GM12878 (cell line): ENCODE results near the gene EHD2. TPM values are rescaled to one million over a fixed set of nuclear protein-coding genes. Genes with fewer than 3 reads are reported as not detected.

ENCODE experiments used
- ATAC-seq: fragments of 200-7000 bp; cut with Tn5 transposase; 3 replicates; pipeline ENCODE4 v1.9.1; 2020; ENCODE audit warnings: mild to moderate bottlenecking, moderate library complexity
- Bru-seq: library from RNA; stranded (reverse); fragments of 400-500 nt; gene quantifications from one replicate; lab custom pipeline; 2021; lab: Mats Ljungman, UMichigan
- BruChase-seq, 2 experiments: library from RNA; stranded (reverse); fragments of 400-500 nt; gene quantifications; one replicate each; lab custom pipeline; 2021; lab: Mats Ljungman, UMichigan
- BruUV-seq: library from RNA; stranded (reverse); fragments of 400-500 nt; replicated peaks from 2 replicates; lab custom pipeline; 2021; lab: Mats Ljungman, UMichigan
- CTCF ChIA-PET: fragments of 300-600 bp; sonication (Branson Sonifier 250); formaldehyde crosslinking; extraction: SDS; loops from one replicate; lab custom pipeline; 2021; ENCODE audit warnings: inconsistent platforms; lab: Yijun Ruan, JAX
- POLR2A ChIA-PET: fragments of 350-600 bp; formaldehyde crosslinking; extraction: SDS; loops from one replicate; lab custom pipeline; 2021; ENCODE audit warnings: inconsistent platforms; lab: Charles Lee
- RAD21 ChIA-PET: fragments of 300-600 bp; sonication (Branson Sonifier 250); formaldehyde crosslinking; loops from one replicate; lab custom pipeline; 2023; ENCODE audit warnings: antibody characterized with exemption; ENCODE audit not compliant: unreplicated experiment; lab: Charles Lee
- SMC1A ChIA-PET: fragments of 300-600 bp; sonication (Branson Sonifier 250); formaldehyde crosslinking; loops from one replicate; lab custom pipeline; 2023; ENCODE audit not compliant: unreplicated experiment, uncharacterized antibody; lab: Charles Lee
- DNase-seq: peaks from one replicate; pipeline ENCODE4 v3.0.0-alpha.2; 2011; ENCODE audit warnings: low read depth, low spot score
- FAIRE-seq: peaks from 3 replicates; lab custom pipeline; 2011; peaks lifted over from hg19 to GRCh38; lab: Jason Lieb, UNC
- H2AFZ ChIP-seq: 2 replicates; pipeline ENCODE4 v1.6.0; 2011; ENCODE audit warnings: low read depth, low read length, control low read depth; ENCODE audit not compliant: control insufficient read depth
- H3K27ac ChIP-seq: 2 replicates; pipeline ENCODE4 v1.5.1; 2011; ENCODE audit warnings: control low read depth; ENCODE audit not compliant: control insufficient read depth, insufficient read depth
- H3K27me3 ChIP-seq, 2 experiments: replicated peaks in 1 of 2; 2 replicates each; pipeline versions ENCODE4 v1.6.0 to v1.6.1; 2011; ENCODE audit warnings: low read length in 1 of 2; ENCODE audit not compliant: control insufficient read depth in 2 of 2, insufficient read depth in 2 of 2
- H3K36me3 ChIP-seq, 2 experiments: 2 replicates each; pipeline ENCODE4 v1.5.1; 2011; ENCODE audit warnings: low read length in 1 of 2; ENCODE audit not compliant: control insufficient read depth in 2 of 2, insufficient read depth in 2 of 2
- H3K4me1 ChIP-seq: 2 replicates; pipeline ENCODE4 v1.6.1; 2011; ENCODE audit warnings: mild to moderate bottlenecking, low read length, moderate library complexity, mixed read lengths; ENCODE audit not compliant: control insufficient read depth, insufficient read depth
- H3K4me2 ChIP-seq: 2 replicates; pipeline ENCODE4 v1.6.0; 2011; ENCODE audit warnings: control low read depth; ENCODE audit not compliant: control insufficient read depth, insufficient read depth
- H3K4me3 ChIP-seq: fragments of 200-600 bp; sonication (generic); 2 replicates; pipeline ENCODE4 v1.5.1; 2016
- H3K79me2 ChIP-seq: 2 replicates; pipeline ENCODE4 v1.6.0; 2011; ENCODE audit warnings: low read length; ENCODE audit not compliant: control insufficient read depth, insufficient read depth
- H3K9ac ChIP-seq: 2 replicates; pipeline ENCODE4 v1.8.0; 2011; ENCODE audit warnings: low read length, control low read depth, mixed read lengths; ENCODE audit not compliant: control insufficient read depth, insufficient read depth
- H3K9me3 ChIP-seq: replicated peaks from 3 replicates; pipeline ENCODE4 v1.5.1; 2011; ENCODE audit warnings: mild to moderate bottlenecking, low read length; ENCODE audit not compliant: control insufficient read depth, insufficient read depth
- H4K20me1 ChIP-seq: 2 replicates; pipeline ENCODE4 v1.6.0; 2011; ENCODE audit not compliant: control insufficient read depth, insufficient read depth
- BCLAF1 ChIP-seq: fragments of 450-650 bp; IDR thresholded peaks from 2 replicates; pipeline ENCODE4 v1.6.1; 2017; ENCODE audit warnings: antibody characterized with exemption, mild to moderate bottlenecking, moderate library complexity
- BRCA1 ChIP-seq: IDR thresholded peaks from 2 replicates; pipeline ENCODE4 v1.6.1; 2011; ENCODE audit warnings: low read depth, low read length, improper control_type of control experiment
- JUND ChIP-seq: IDR thresholded peaks from 2 replicates; pipeline ENCODE4 v1.6.1; 2012; ENCODE audit warnings: low read depth, mild to moderate bottlenecking, low read length, improper control_type of control experiment, moderate library complexity
- LARP7 ChIP-seq: fragments of 450-650 bp; IDR thresholded peaks from 2 replicates; pipeline ENCODE4 v1.6.1; 2017; ENCODE audit warnings: mild to moderate bottlenecking
- MLLT1 ChIP-seq: fragments of 450-650 bp; IDR thresholded peaks from 2 replicates; pipeline ENCODE4 v1.6.1; 2016; ENCODE audit warnings: mild to moderate bottlenecking
- POLR2AphosphoS5 ChIP-seq: IDR thresholded peaks from 2 replicates; pipeline ENCODE4 v1.6.1; 2011; ENCODE audit warnings: mild to moderate bottlenecking, low read length, inconsistent platforms
- RFX5 ChIP-seq: IDR thresholded peaks from 2 replicates; pipeline ENCODE4 v1.6.1; 2011; ENCODE audit warnings: low read depth, low read length, improper control_type of control experiment
- SIX5 ChIP-seq: IDR thresholded peaks from 2 replicates; pipeline ENCODE4 v1.6.1; 2011; ENCODE audit warnings: mild to moderate bottlenecking, low read depth, low read length, moderate library complexity; ENCODE audit not compliant: severe bottlenecking
- SMC3 ChIP-seq: IDR thresholded peaks from 2 replicates; pipeline ENCODE4 v1.6.1; 2011; ENCODE audit warnings: low read length, improper control_type of control experiment, borderline replicate concordance
- SREBF2 ChIP-seq: IDR thresholded peaks from 2 replicates; pipeline ENCODE4 v1.6.1; 2012; ENCODE audit warnings: mild to moderate bottlenecking, low read length
- ZBTB4 ChIP-seq: fragments of 450-650 bp; formaldehyde crosslinking; IDR thresholded peaks from 2 replicates; pipeline ENCODE4 v1.4.0; 2022; ENCODE audit warnings: mild to moderate bottlenecking, moderate library complexity
- WGBS: methylation state at CpG from one replicate; pipeline ENCODE4 v1.1.6; 2016; ENCODE audit warnings: low lambda C conversion rate; ENCODE audit not compliant: insufficient replicate concordance, insufficient coverage; ENCODE audit errors: missing lambda C conversion rate; 5-methylcytosine and 5-hydroxymethylcytosine counted together
- in situ Hi-C: fragments of 300-500 bp; cut with MboI; formaldehyde crosslinking; loops from 9 replicates; pipeline ENCODE4 v1.14.3; 2018; ENCODE audit warnings: mixed read lengths
- intact Hi-C: fragments of 100-400 bp; cut with micrococcal nuclease; formaldehyde crosslinking; loops from one replicate; pipeline ENCODE4 v1.14.2; 2022; ENCODE audit not compliant: unreplicated experiment
- long read RNA-seq, 2 experiments: library from polyadenylated mRNA; unstranded; transcript quantifications; one replicate each; pipeline ENCODE4 v2.0.0, GENCODE V29; 2019 to 2020
- polyA minus RNA-seq, 3 experiments: library from RNA; depleted of rRNA, polyadenylated mRNA; stranded (reverse); fragments of >200 nt; gene quantifications; 2 replicates each; pipeline ENCODE4 v1.2.3, GENCODE V29; 2011
- polyA plus RNA-seq, 11 experiments: library from polyadenylated mRNA; depleted of rRNA in 4 of 11; unstranded in 6 of 11; stranded (reverse) in 5 of 11; fragments of >200 nt; fragmentation: Nextera tagmentation in 4 of 11; fragmentation: Illumina TruSeq in 1 of 11; extraction: Ambion mirVana in 4 of 11; extraction: Trizol in 1 of 11; gene quantifications; 1 replicate in 1 of 11; 2 replicates in 10 of 11; pipeline versions ENCODE4 v1.2.1 to v1.2.3, GENCODE V29; 2011 to 2016; ENCODE audit warnings: inconsistent platforms in 2 of 11, missing spikeins in 2 of 11, low read depth in 1 of 11
- total RNA-seq, 4 experiments: library from RNA; depleted of rRNA in 3 of 4; stranded (reverse); fragments of >200 nt in 3 of 4; fragmentation: Illumina TruSeq in 1 of 4; extraction: Trizol in 1 of 4; gene quantifications; 2 replicates each; pipeline versions ENCODE4 v1.2.1 to v1.2.3, GENCODE V29; 2013 to 2021

The EHD2 gene
- not detected in 2 replicates for total RNA-seq (2013; cell fraction: nucleolus; rRNA removed)
- total RNA-seq (2014; rRNA removed) = not detected in 2 replicates
- total RNA-seq (2014; rRNA removed; fragmentation: Illumina TruSeq; extraction: Trizol) = not detected in 2 replicates
- total RNA-seq (2021) = 0.23 and 0.27 TPM in 2 replicates
- not detected for polyA plus RNA-seq (2011; ENCODE audit: low read depth)
- not detected in 2 replicates for polyA plus RNA-seq (2011; rRNA removed)
- polyA plus RNA-seq (2011; cell fraction: cytosol; rRNA removed) = not detected in 2 replicates
- polyA plus RNA-seq (2011; cell fraction: nucleus; rRNA removed) = not detected in 2 replicates
- not detected in 2 replicates for polyA plus RNA-seq (2012)
- not detected in 2 replicates for polyA plus RNA-seq (2014; fragmentation: Illumina TruSeq; extraction: Trizol)
- not detected for polyA plus RNA-seq (2014; fragmentation: Nextera tagmentation; extraction: Ambion mirVana)
- polyA plus RNA-seq (2014; rRNA removed) = not detected in 2 replicates
- polyA plus RNA-seq (2016; fragmentation: Nextera tagmentation; extraction: Ambion mirVana) = under 1 TPM; 0.12 to 0.24 TPM
- 0.15 TPM in 1 of 2 replicates, not detected in the other for polyA minus RNA-seq (2011; rRNA and poly(A)+ RNA removed)
- not detected in 2 replicates for polyA minus RNA-seq (2011; cell fraction: cytosol; rRNA and poly(A)+ RNA removed)
- polyA minus RNA-seq (2011; cell fraction: nucleus; rRNA and poly(A)+ RNA removed) = not detected in 2 replicates
- Bru-seq, nascent RNA = percentile 9 among the genes with signal in this experiment
- not detected for BruChase-seq, experiment 1, labeled RNA remaining after a 6-hour chase
- percentile 14 among the genes with signal in this experiment for BruChase-seq, experiment 2, labeled RNA remaining after a 2-hour chase
- long read RNA-seq, experiment 1 = 0 reads
- long read RNA-seq, experiment 2 = 0 reads

GRCh38 chr19:47713046-47714021 is at the start of gene EHD2:
Gene EHD2, plus strand, starts transcription at chr19:47713422. Its CDS starts 3,191 bp downstream, at chr19:47716613.
- Histone ChIP-seq H3K4me2 (no peak within 1 kb of the TSS), H3K9me3 (no peaks in the 10 kb centered on the region; the same call in 2 of the 3 replicates), H4K20me1 (no peaks in the 10 kb centered on the region), H3K79me2 (no peaks in the 10 kb centered on the region), H3K27ac (no peak within 1 kb of the TSS), H3K4me1 (no peaks in the 10 kb centered on the region), H3K9ac (no peak within 1 kb of the TSS), H3K27me3 (no peaks in the 10 kb centered on the region), H2AFZ (no peak within 1 kb of the TSS), H3K36me3 (no peaks in the 10 kb centered on the region), H3K4me3 (no peak within 1 kb of the TSS)
- BruUV-seq = no TSS peak
- POLR2A ChIA-PET = no interaction called here
- SMC1A ChIA-PET = no interaction called here
- no peak for DNase-seq
- RAD21 ChIA-PET = interaction anchor here (0.6 to 1.9 kb wide), 6 partner anchors 13 to 277 kb away, joined by 3 to 4 read pairs (median 3); partner anchors contain the start of gene NOP53
- peak; percentile 63 for ATAC-seq
- CTCF ChIA-PET = interaction anchor here (0.7 to 3.4 kb wide), 9 partner anchors 10 to 358 kb away, joined by 3 to 24 read pairs (median 4); partner anchors contain the start of gene NOP53
- FAIRE-seq = no peak
- in situ Hi-C loops = no loop called here
- intact Hi-C loops = no loop called here
- WGBS = 6% methylated on average over 22 of the region's 52 CpGs
- TF ChIP-seq SIX5 (no peak), MLLT1 (no peak), BCLAF1 (no peak), POLR2AphosphoS5 (no peak), RFX5 (no peak), ZBTB4 (no peak), SMC3 (peak; percentile 44; the same call in 1 of the 2 replicates), JUND (no peak), SREBF2 (no peak), LARP7 (no peak), BRCA1 (no peak)
